Esophagus (tissue), 2 donors: ENCODE results near the gene PM20D1. TPM values are rescaled to one million over a fixed set of nuclear protein-coding genes. Genes with fewer than 3 reads are reported as not detected.

Experiments
- H3K27ac ChIP-seq, 2 donors: one replicate each; pipeline ENCODE4 v1.5.1; 2013; ENCODE audit warnings: low read depth in 2 of 2, mild to moderate bottlenecking in 2 of 2, inconsistent platforms in 1 of 2, low read length in 1 of 2, moderate library complexity in 1 of 2
- H3K27me3 ChIP-seq, 2 donors: one replicate each; pipeline ENCODE4 v1.6.1; 2013; ENCODE audit warnings: low read length in 2 of 2, control low read depth in 1 of 2, mild to moderate bottlenecking in 1 of 2; ENCODE audit not compliant: insufficient read depth in 2 of 2, control insufficient read depth in 1 of 2
- H3K36me3 ChIP-seq, 2 donors: one replicate each; pipeline ENCODE4 v1.6.1; 2013; ENCODE audit warnings: low read length in 1 of 2; ENCODE audit not compliant: control insufficient read depth in 2 of 2, insufficient read depth in 2 of 2
- H3K4me1 ChIP-seq, 2 donors: one replicate each; pipeline ENCODE4 v1.6.1; 2013; ENCODE audit warnings: low read length in 1 of 2; ENCODE audit not compliant: control insufficient read depth in 2 of 2, insufficient read depth in 2 of 2
- H3K4me3 ChIP-seq, 2 donors: one replicate each; pipeline ENCODE4 v1.5.1; 2013; ENCODE audit warnings: low read length in 2 of 2, mild to moderate bottlenecking in 2 of 2, low read depth in 1 of 2, moderate library complexity in 1 of 2
- H3K9me3 ChIP-seq, 2 donors: one replicate each; pipeline ENCODE4 v1.6.1; 2013; ENCODE audit warnings: mild to moderate bottlenecking in 2 of 2, low read depth in 1 of 2, low read length in 1 of 2, moderate library complexity in 1 of 2; ENCODE audit not compliant: control insufficient read depth in 2 of 2, insufficient read depth in 1 of 2
- WGBS, 2 donors: extraction: QIAGEN DNeasy Blood & Tissue Kit; methylation state at CpG; one replicate each; pipeline ENCODE4 v1.1.7; 2013; 5-methylcytosine and 5-hydroxymethylcytosine counted together
- polyA plus RNA-seq, 2 donors: library from polyadenylated mRNA; stranded (reverse); fragments of 200-250 nt; gene quantifications; one replicate each; pipeline ENCODE4 v1.2.3, GENCODE V29; 2013
- donor health status: healthy with polysubstance abuse.
- donor health status: Bipolar disorder and iron deficiency.

Gene PM20D1
- polyA plus RNA-seq, 2 donors, result not detected

DNA sequence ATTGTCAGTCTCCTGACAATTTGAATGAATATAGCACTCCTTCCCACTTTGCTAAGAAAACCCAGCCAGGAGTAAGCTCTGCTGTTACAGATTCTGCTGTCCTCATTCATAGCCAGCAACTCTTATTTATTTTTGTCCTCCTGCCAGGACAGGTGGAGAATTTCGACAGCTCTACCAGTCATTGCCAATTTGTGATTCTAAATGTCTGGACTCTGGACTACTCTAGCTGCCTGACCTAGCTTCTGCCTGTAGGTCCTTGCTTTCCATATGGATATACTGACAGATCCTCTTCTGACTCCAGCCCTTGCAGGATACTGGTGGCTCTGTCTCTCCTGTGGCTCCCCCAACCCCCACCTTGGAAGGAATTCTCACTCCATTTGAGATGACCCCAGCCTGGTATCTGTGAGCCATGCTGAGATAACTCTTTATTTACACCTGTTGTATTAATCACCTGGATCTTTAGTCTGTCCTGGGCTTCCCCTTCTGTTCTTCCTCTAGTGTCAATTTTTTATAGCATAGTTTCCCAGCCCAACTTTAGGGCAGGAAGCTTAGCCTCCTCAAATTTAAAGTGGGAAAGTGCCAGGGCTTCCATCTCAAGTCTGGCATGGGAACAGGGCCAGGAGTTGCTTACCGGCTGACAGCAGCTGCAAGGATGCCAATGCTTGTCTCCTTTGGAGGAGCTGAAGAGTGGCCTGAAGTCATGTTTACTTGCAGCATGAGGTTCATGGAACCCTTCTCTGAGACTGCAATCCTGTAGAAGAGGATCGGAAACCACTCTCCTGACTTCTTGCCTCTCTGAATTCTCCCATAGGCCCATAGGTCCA is 6.7 kb downstream of the PM20D1 start:
- Histone ChIP-seq H3K27ac (no peak overlapping the region), H3K4me3 (no peak overlapping the region), H3K9me3 (no peaks in the 10 kb centered on the region), H3K36me3 (no peaks in the 10 kb centered on the region), H3K4me1 (no peaks in the 10 kb centered on the region), H3K27me3 (no peaks in the 10 kb centered on the region)
- 55 to 60% methylated on average over 3 of the region's 3 CpGs for WGBS, 2 donors

DNA sequence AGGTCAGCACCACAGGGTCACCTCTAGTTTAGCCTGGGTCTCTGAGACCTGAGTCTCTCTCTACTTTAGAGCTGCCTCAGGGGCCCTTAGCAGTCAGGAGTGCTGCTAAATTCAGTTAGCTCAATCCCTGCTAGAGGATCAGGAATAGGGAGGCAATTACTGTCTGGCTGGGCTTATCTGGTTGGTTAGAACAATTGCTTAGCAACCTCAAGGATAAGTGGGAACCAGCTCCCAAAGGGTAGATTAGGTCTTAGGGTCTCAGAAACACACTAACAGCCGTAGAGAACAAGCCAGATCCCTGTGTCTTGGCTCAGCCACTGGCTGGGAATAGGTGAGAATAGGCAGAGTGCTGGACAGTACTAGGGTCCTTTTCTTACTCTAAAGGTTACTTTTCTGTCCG is 7.7 kb downstream of the PM20D1 start:
- no peaks in the 10 kb centered on the region for H3K36me3 ChIP-seq
- no peaks in the 10 kb centered on the region for H3K4me1 ChIP-seq
- H3K27ac ChIP-seq, result no peak overlapping the region
- 82 to 91% methylated on average over 2 of the region's 2 CpGs for WGBS, 2 donors
- H3K9me3 ChIP-seq, result no peaks in the 10 kb centered on the region
- H3K27me3 ChIP-seq, result no peaks in the 10 kb centered on the region
- no peak overlapping the region for H3K4me3 ChIP-seq

DNA sequence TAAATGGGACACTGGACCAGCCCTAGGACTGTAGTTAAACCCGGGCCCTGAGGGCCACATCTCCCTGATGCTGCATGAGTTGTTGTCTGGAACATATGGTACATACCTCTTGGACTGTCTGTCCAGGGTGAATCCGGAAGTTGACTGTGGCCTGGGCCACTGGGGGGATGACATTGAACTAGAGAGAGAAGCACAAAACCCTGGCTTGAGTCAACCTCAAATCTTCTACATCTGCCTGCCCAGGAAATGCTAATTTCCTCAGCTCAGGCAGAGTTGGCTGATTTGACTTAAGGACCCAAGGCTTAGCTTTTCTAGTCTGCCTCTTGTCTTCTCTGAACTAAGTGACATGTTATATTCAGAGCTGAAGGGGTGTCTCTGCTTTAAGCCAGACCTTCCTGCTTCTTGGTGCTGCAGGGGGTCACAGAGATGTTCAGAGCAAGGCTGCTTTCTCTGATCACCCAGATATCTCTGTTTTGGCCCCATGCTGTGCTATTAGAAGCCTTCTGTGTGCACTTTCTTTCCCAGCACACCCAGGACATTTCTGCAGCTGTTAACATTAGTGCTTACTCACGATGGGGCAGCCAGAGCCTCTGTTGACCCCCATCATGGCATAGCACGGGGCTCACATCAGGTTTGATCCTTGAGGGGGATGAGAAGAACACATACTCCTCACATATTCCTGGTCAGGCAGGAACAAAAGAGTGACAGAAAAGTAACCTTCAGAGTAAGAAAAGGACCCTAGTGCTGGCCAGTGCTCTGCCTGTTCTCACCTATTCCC is 9.6 kb downstream of the PM20D1 start:
- H3K27ac ChIP-seq, result no peak overlapping the region
- H3K36me3 ChIP-seq, result no peaks in the 10 kb centered on the region
- no peaks in the 10 kb centered on the region for H3K4me1 ChIP-seq
- H3K9me3 ChIP-seq, result no peaks in the 10 kb centered on the region
- no peaks in the 10 kb centered on the region for H3K27me3 ChIP-seq
- H3K4me3 ChIP-seq, result no peak overlapping the region
- WGBS, 2 donors, result 76 to 79% methylated on average over 4 of the region's 4 CpGs

DNA sequence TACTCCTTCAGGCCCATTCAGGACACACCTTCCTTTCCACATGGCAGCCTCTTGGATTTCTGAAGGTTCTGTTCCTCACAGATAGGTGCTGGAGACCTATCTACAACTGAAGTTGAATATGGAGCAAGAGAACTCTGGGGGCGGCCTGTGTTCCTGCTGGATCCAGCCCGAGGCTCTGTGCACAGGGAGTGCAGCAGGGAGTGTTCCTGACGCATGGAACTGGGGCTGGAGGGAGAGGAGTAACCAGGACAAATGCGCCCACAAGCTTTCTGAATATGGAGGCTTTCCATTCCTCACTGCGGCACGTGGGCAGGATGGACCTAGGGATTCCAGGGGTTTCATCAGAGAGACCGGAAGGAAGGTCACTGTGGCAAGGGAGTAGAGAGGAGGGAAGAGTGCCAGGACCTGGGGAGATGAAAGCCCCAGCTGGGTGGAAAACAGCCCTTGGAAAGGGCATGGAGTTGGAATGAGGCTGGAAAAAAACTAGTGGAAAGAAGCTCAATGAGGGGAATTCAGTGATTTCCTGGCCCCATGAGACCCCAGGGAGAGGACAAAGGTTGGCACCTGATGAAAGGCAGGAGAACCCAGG is 12.5 kb downstream of the PM20D1 start:
- WGBS, 2 donors, result 89% methylated on average over 7 of the region's 7 CpGs
- no peaks in the 10 kb centered on the region for H3K27me3 ChIP-seq
- H3K36me3 ChIP-seq, result no peaks in the 10 kb centered on the region
- H3K27ac ChIP-seq, result no peak overlapping the region
- no peak overlapping the region for H3K4me3 ChIP-seq
- H3K9me3 ChIP-seq, result no peaks in the 10 kb centered on the region
- H3K4me1 ChIP-seq, result no peaks in the 10 kb centered on the region

DNA sequence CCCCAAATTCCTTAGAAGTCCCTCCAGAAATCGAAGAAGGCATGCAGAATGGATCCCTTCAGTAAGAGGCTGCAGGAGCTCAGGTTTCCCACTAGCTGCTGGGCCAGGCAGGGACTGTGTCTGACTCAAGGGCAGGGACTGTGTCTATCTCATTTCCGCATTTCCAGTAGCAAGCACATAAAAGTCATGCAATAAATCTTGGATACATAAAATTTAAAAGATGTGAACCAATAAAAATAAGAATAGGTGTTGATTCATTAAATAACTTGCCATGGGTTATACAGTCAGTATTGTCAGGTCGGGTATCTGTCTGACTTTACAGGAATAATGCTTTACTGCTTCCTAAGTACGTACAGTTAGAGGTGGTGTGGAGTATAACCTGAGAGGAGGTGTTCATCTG is 15.2 kb downstream of the PM20D1 start:
- Histone ChIP-seq H3K36me3 (no peaks in the 10 kb centered on the region), H3K4me3 (no peak overlapping the region), H3K27me3 (no peaks in the 10 kb centered on the region), H3K27ac (no peak overlapping the region), H3K4me1 (no peaks in the 10 kb centered on the region), H3K9me3 (no peaks in the 10 kb centered on the region)
- WGBS, 2 donors, result 87 to 88% methylated on average over 4 of the region's 4 CpGs

DNA sequence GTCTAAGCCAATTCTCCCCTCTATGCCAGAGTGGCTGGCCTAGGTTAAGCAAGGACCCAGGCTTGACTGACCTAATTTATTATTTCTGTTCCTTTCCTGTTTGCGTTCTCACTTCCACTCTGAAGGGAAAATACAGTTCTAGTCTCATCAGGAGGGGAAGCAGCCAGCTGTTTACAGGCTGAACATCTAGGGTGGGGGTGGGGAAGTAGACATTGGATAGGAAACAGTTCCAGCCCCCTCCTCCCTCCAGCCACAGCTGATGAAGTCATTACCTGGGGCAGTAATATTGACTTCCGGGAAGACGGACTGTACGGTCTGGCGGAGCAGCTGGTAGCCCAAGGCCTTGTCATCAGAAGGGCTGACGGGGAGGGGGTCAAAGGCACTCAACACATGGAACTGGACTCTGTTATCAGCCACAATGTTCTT is 17.6 kb downstream of the PM20D1 start:
- H3K9me3 ChIP-seq, result no peaks in the 10 kb centered on the region
- no peaks in the 10 kb centered on the region for H3K27me3 ChIP-seq
- H3K4me1 ChIP-seq, result peaks cover 0 to 3% of the 10 kb centered on the region in 2 donors
- no peak overlapping the region for H3K4me3 ChIP-seq
- H3K27ac ChIP-seq, result no peak overlapping the region
- H3K36me3 ChIP-seq, result no peaks in the 10 kb centered on the region
- 81% methylated on average over 6 of the region's 6 CpGs for WGBS, 2 donors

DNA sequence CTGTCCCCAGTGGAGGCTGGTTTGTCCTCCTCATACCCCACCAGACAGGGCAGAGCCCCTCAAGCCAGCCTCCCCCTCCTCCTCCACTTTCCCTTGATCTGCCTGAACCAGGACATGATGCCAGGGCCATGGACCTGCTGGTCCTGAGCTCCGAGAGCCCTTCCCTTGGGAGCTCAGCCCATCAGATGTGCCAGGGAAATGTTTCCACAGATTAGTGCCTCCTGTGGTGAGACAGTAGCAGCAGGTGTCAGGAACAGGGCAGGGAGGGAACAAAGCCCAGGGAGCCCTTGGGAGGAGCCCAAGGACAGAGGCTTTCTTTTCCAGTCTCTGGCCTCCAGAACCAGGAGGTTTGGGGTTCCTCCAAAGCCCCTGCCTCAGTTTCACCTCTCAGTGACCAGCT is 22.3 kb downstream of the PM20D1 start:
- H3K9me3 ChIP-seq, result no peaks in the 10 kb centered on the region
- 58 to 63% methylated on average over 1 of the region's 1 CpG for WGBS, 2 donors
- no peaks in the 10 kb centered on the region for H3K36me3 ChIP-seq
- H3K27ac ChIP-seq, result no peak overlapping the region
- peaks cover 0 to 5% of the 10 kb centered on the region in 2 donors for H3K4me1 ChIP-seq
- no peaks in the 10 kb centered on the region for H3K27me3 ChIP-seq
- H3K4me3 ChIP-seq, result no peak overlapping the region

DNA sequence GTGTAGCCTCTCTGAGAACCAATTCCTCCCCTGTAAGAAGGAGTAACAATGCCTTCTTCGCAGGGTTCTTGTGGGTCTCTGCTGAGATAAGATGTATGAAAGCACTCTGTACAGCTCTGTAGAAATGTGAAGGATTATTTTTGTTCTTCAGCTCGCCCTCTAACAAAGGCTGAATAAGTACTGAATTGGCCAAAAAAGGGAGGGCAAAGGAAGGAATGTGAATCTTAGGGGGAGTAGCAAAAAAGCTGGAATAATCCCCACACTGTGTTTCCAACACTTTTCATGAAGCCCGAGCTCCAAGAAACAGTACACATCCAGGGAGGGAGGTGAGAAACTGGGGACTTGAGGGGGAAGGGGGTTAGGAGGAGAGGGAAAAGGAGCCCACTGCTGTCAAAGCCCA is 22.9 kb downstream of the PM20D1 start:
- Histone ChIP-seq H3K36me3 (no peaks in the 10 kb centered on the region), H3K27me3 (no peaks in the 10 kb centered on the region), H3K9me3 (no peaks in the 10 kb centered on the region), H3K4me3 (no peak overlapping the region), H3K27ac (no peak overlapping the region), H3K4me1 (peaks cover 0 to 5% of the 10 kb centered on the region in 2 donors)
- 40 to 59% methylated on average over 3 of the region's 3 CpGs for WGBS, 2 donors

DNA sequence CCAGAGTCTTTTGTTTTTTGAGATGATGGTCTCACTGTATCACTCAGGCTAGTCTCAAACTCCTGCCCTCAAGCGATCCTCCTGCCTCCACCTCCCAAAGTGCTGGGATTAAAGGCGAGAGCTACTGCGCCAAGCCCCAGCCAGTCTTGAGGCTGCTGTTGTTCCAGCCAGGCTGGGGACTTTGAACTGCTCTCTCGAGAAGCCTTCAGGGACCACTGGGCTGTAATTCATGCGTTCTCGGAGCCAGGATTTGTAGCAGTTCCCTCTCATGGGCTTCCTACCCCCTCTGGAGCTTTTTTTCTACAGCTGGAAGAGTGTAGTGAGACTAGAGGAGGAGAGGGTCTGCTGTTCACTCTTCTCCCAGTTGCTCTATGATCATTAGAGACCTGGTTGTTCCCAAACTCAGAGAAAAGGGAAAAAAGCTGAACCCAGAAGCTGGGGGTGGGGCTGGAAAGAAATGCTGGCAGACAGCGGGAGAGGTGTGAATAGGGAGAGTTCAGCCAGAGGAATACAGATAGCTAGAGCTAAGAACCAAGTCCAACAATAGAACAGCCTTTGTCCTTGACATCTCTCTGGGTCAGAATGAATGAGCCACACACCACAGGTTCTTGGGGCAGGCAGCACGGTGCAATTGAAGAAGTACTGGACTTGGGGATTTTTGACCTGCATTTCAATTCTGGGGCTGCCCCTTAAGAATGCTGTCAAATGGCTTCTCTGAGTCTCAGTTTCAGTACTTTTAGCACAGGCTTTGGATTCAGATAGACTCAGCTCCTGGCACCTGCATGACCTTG is 23.7 kb downstream of the PM20D1 start:
- 74 to 78% methylated on average over 8 of the region's 8 CpGs for WGBS, 2 donors

More for the DNA sequence above, 23.7 kb downstream of the PM20D1 start:
- peaks cover 0 to 5% of the 10 kb centered on the region in 2 donors for H3K4me1 ChIP-seq
- H3K36me3 ChIP-seq, result no peaks in the 10 kb centered on the region
- H3K4me3 ChIP-seq, result no peak overlapping the region
- no peaks in the 10 kb centered on the region for H3K9me3 ChIP-seq
- H3K27ac ChIP-seq, result no peak overlapping the region
- no peaks in the 10 kb centered on the region for H3K27me3 ChIP-seq
